HL-60 (cell line): ENCODE data around the gene CDC42BPG.

ENCODE experiments used
- CTCF ChIP-seq: IDR thresholded peaks from one replicate; pipeline ENCODE4 v1.5.1; 2011; ENCODE audit warnings: low read length, control low read depth, inconsistent platforms; ENCODE audit not compliant: insufficient read depth
- REST ChIP-seq: IDR thresholded peaks from 2 replicates; pipeline ENCODE4 v1.6.1; 2012; ENCODE audit warnings: low read depth; ENCODE audit not compliant: insufficient replicate concordance

GRCh38 chr11:64854534-64855502 lies 10.4 kb upstream of the CDC42BPG start:
- TF ChIP-seq CTCF (no peak), REST (no peak)
